Activated CD4-positive, alpha-beta T cell treated with anti-CD3 and anti-CD28 coated beads for 48 hours (primary cell): ENCODE results near the gene CD99L2.
"Not testable (repeated sequence)": the region's sequence is repeated elsewhere in the genome, so short reads cannot be mapped to it uniquely, and the experiment has no call there.

Source experiments
- DNase-seq: peaks from one replicate; pipeline ENCODE4 v3.0.0-alpha.2; 2020

Gene CD99L2

GRCh38 chrX:150849996-150850720 is 48.3 kb downstream of the CD99L2 start:
- DNase-seq, result no peak

DNA sequence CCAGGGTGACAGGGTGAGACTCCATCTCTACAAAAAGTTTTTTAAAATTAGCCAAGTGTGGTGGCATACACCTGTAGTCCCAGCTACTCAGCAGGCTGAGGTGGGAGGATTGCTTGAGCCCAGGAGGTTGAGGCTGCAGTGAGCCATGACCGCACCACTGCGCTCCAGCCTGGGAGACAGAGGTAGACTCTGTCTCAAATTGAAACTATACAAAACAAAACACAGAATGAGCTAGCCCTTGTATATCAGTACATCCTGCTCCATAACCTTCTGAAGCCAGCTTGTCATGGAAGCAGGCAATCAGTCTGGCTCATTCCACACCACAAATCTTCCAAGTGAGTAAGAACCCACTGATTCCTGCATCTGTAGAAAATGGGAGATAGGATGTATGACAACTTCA is 49.0 kb downstream of the CD99L2 start:
- DNase-seq, result no peak

DNA sequence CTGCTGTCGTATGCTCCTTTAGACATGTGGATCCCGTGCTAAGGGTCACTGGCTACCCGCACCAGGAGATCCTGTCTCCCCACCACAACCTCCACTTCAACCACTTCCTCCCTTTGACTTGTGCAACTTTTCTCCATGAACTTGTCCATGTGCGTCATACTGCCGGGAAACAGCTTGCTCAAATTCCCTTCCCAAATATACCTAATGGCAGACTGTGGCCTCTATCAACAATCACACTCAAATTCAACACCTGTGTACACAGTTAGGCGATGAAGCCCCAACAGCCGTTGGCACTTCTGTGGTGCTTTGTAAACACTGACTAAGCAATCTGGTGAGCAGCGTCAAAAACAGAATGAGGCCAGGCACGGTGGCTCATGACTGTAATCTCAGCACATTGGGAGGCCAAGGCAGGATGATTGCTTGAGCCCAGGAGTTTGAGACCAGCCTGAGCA is 49.5 kb downstream of the CD99L2 start:
- DNase-seq, result no peak

DNA sequence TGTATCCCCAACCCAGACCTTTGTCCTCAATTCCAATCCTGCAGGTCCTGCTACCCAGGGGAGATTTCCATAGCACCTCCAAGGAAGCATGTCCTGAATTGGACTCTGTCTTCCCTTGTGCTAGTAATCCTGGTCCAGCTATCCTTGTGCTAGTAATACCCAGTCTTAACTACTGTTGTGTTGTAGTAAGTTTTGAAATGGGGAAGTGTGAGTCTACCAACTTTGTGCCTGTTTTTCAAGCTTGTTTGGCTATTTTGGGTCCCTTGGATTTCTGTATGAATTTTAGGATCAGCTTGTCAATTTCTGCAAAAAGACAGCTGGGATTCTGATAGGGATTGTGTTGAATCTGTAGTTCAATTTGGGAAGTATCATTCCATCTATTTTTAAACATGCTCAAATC is 51.4 kb downstream of the CD99L2 start:
- DNase-seq, result no peak

GRCh38 chrX:150846130-150846529 is 52.3 kb downstream of the CD99L2 start:
- no peak for DNase-seq

GRCh38 chrX:150845091-150845490 is 53.4 kb downstream of the CD99L2 start:
- DNase-seq, result no peak

GRCh38 chrX:150844016-150844415 is 54.5 kb downstream of the CD99L2 start:
- DNase-seq, result no peak

GRCh38 chrX:150842198-150842685 is 56.2 kb downstream of the CD99L2 start:
- no peak for DNase-seq

DNA sequence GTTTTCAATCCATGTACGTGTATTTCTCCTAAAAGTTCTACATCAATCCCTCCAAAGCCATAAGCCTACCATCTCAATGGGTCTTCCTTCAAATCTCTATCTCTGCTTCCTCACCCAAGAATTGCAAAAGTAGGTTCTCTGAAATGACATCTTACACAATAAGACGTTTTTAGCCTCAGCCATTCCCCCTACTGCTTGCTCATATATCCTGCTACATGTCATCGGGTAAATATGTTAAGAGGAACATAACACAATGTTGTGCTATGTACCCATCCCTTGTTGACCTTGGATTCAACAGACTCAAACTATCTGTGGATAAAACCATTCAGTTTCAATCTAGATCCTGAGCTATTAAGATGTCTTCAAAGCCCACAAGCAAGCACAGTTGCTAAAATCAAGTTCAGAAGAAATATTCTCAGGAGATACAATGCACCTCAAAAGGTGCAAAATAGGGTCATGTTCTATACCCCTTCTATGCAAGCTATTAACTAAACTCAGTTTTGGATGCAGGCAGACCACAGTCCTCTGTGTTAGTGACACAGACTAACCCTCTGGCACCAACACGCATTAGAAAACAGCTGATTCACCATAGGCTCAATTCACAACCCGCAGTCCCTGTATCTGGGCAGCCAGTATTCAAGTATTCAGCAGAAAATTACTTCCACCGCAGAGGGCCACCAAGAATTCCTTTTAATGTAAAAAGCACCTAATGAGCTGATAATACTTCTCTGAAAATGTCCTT is 56.8 kb downstream of the CD99L2 start:
- no peak for DNase-seq

GRCh38 chrX:150837845-150838244 is 60.6 kb downstream of the CD99L2 start:
- DNase-seq, result no peak

DNA sequence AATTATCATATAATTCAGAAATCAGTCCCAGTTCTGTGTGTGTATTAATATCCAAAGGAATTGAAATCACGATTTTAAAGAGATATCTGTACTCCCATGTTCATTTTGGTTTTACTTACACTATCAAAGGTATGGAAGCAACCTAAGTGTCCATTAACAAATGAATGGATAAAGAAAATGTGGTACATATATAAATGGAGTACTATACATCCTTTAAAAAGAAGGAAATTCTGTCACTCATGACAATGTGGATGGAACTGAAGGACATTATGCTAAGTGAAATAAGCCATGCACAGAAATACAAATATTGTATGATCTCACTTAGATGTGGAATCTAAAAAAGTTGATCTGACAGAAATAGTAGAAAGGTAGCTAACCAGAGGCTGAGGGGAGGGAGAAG is 63.8 kb downstream of the CD99L2 start:
- no peak for DNase-seq

- no peak for DNase-seq
Measured at GRCh38 chrX:150833454-150834056, 64.9 kb downstream of the CD99L2 start.

DNA sequence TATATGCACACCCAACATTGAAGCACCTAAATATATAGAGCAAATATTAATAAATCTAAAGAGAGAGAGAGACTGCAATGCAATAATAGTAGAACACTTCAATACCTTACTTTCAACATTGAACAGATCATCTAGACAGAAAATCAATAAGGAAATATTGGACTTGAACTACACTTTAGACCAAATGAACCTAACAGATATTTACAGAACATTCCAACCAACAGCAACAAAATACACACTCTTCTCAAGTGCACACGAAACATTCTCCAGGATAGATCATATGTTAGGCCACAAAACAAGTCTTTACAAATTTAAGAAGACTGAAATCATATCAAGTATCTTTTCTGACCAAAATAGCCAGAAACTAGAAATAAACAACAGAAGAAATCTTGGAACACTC is 66.6 kb downstream of the CD99L2 start:
- no peak for DNase-seq

DNA sequence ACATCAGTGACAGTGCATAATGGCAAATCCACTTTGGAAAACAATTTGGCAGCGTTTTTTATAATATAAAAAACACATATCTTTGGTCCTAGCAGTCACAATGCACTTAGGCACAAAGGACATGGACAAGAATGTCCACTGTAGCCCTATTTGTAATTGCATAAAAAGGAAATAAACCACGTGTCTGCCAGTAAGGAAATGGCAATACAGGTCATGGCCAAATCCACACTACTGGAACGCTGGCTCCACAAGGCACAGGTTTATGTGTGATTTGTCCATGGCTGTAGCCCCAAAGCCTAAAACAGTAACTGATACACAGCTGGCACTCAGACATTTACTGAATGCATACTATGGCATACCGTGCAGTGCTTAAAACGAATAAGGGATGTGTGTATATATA is 69.7 kb downstream of the CD99L2 start:
- no peak for DNase-seq

GRCh38 chrX:150824352-150824751 is 74.1 kb downstream of the CD99L2 start:
- DNase-seq, result not testable (repeated sequence)

- DNase-seq, result not testable (repeated sequence)
Measured at GRCh38 chrX:150823826-150824225, 74.6 kb downstream of the CD99L2 start.

GRCh38 chrX:150821971-150822370 is 76.5 kb downstream of the CD99L2 start:
- no peak for DNase-seq

DNA sequence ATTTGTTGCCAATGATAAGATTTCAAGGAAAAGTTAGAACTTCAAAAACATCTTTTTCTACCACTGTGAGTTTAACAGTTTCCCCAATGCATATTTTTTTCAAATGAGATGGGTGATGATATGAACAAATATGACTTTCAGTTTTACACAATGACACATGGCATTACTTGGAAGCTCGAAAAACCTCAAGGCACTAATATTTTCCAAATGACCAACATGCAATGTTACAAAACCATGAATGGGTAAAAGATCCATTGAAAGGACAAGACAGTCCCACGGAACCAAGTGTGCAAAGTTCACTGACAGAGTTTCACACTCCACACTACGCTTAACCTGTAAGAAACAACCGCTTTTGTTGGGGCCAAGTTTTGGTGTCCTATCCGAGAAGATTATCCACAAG is 84.5 kb downstream of the CD99L2 start:
- DNase-seq, result no peak

DNA sequence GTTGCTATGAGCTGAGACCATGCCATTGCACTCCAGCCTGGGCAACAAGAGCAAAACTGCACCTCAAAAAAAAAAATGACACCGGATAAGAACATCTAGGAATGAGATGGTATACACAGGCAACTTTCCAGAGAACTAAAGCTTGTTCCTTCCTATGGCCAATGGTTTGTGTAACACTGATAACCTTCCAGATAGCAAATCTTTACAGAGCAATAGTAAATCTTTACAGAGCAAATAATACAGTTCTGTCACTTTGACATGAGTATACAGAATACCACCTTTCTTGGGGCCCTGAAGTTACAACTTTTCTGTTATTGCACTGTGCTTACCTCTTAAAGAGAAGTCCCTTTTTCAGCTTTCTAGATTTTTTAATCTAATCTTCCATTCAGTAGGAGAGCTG is 91.6 kb downstream of the CD99L2 start:
- no peak for DNase-seq

DNA sequence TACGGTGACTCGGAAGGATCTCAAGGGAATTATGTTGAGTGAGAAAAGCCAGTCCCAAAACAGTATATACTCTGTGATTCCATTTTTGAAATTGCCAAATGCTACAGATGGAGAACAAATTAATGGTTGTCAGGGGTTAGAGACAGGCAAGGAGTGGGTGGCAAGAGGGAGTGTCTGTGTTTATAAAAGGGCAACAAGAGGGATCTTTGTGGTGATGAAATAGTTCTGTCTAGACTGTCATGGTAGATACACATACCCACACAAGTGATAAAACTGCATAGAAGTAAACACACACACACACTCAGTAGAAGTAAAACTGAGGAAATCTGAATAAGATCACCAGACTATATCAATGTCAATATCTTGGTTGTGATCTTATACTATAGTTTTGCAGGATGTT is 92.7 kb downstream of the CD99L2 start:
- DNase-seq, result no peak

- DNase-seq, result no peak
Measured at GRCh38 chrX:150792949-150793527, 105.4 kb downstream of the CD99L2 start.

DNA sequence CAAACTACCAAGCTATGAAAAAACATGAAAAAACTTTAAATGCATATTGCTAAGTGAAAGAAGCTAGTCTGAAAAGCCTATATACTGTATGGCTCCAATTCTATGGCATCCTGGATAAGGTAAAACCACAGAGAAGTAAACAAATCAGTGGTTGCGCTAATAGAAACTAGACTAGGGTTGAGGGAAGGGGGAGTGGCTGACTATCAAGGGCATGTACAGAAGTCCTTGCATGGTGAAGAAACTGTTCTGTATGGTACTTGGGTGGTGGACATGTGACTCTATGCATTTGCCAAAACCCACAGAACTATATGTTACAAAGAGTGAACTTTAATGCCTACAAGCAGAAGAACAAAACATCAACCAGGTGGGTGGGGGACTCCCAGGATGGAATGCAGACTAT is 108.4 kb downstream of the CD99L2 start:
- no peak for DNase-seq

GRCh38 chrX:150781677-150782076 is 116.8 kb downstream of the CD99L2 start:
- no peak for DNase-seq

- DNase-seq, result no peak
Measured at GRCh38 chrX:150779385-150779784, 119.1 kb downstream of the CD99L2 start.
